DOHH2 (cell line): Measurements from ENCODE around the gene TMTC1.

Experiments used
- H3F3A ChIP-seq: fragments of 200-600 bp; sonication (generic), shearing (Covaris generic); 2 replicates; pipeline ENCODE4 v1.6.0; 2016; ENCODE audit warnings: antibody characterized with exemption, mild to moderate bottlenecking; ENCODE audit not compliant: control insufficient read depth, insufficient read depth
- H3K27ac ChIP-seq: fragments of 200-600 bp; sonication (generic); 2 replicates; pipeline ENCODE4 v1.5.1; 2014; ENCODE audit warnings: low read depth, mild to moderate bottlenecking, low read length, moderate library complexity
- H3K27me3 ChIP-seq: fragments of 200-600 bp; sonication (generic); 2 replicates; pipeline ENCODE4 v1.6.1; 2014; ENCODE audit warnings: mild to moderate bottlenecking, low read length, mixed read lengths; ENCODE audit not compliant: control insufficient read depth
- H3K36me3 ChIP-seq: fragments of 200-600 bp; sonication (generic); 2 replicates; pipeline ENCODE4 v1.6.1; 2014; ENCODE audit warnings: mild to moderate bottlenecking, low read length, moderate library complexity, mixed read lengths; ENCODE audit not compliant: control insufficient read depth
- H3K4me1 ChIP-seq: fragments of 200-600 bp; sonication (generic); 2 replicates; pipeline ENCODE4 v1.6.1; 2014; ENCODE audit warnings: mild to moderate bottlenecking, low read length, mixed read lengths; ENCODE audit not compliant: control insufficient read depth
- H3K4me2 ChIP-seq: fragments of 200-600 bp; sonication (generic); 2 replicates; pipeline ENCODE4 v1.6.0; 2014; ENCODE audit warnings: mild to moderate bottlenecking, low read length, moderate library complexity
- H3K4me3 ChIP-seq: fragments of 200-600 bp; sonication (generic); 2 replicates; pipeline ENCODE4 v1.5.1; 2014; ENCODE audit warnings: mild to moderate bottlenecking, low read length, mixed read lengths
- H3K79me2 ChIP-seq: fragments of 200-600 bp; sonication (generic); 2 replicates; pipeline ENCODE4 v1.6.1; 2014; ENCODE audit warnings: mild to moderate bottlenecking, low read length, mixed read lengths; ENCODE audit not compliant: control insufficient read depth
- H3K9me2 ChIP-seq: fragments of 200-600 bp; sonication (generic); replicated peaks from 2 replicates; pipeline ENCODE4 v1.6.1; 2014; ENCODE audit warnings: mild to moderate bottlenecking, low read length, mixed read lengths; ENCODE audit not compliant: control insufficient read depth
- H3K9me3 ChIP-seq: fragments of 200-600 bp; sonication (generic); 2 replicates; pipeline ENCODE4 v1.6.1; 2014; ENCODE audit warnings: antibody characterized with exemption, low read length, mixed read lengths; ENCODE audit not compliant: control insufficient read depth, insufficient read depth
- H4K20me1 ChIP-seq: fragments of 200-600 bp; sonication (generic); 2 replicates; pipeline ENCODE4 v1.6.0; 2014; ENCODE audit warnings: low read depth, mild to moderate bottlenecking, antibody characterized with exemption, low read length, moderate library complexity; ENCODE audit not compliant: control insufficient read depth, insufficient read depth
- EZH2phosphoT487 ChIP-seq: fragments of 200-600 bp; sonication (generic); IDR thresholded peaks from 2 replicates; pipeline ENCODE4 v1.6.1; 2017; ENCODE audit warnings: borderline replicate concordance, mild to moderate bottlenecking, antibody characterized with exemption, low read length, moderate library complexity, mixed read lengths
- TF ChIP-seq, protein P1 (sequence below): fragments of 200-600 bp; sonication (generic); IDR thresholded peaks from one replicate; pipeline ENCODE4 v1.5.1; 2014; ENCODE audit warnings: antibody characterized with exemption, mild to moderate bottlenecking, low read depth, low read length; ENCODE audit not compliant: poor library complexity, severe bottlenecking

Gene TMTC1

GRCh38 chr12:29674463-29674862, 109.3 kb downstream of the TMTC1 start:
- Histone ChIP-seq H3K4me1 (no peaks in the 10 kb centered on the region), H3K27me3 (no peaks in the 10 kb centered on the region; the same call in 1 of the 2 replicates), H3K27ac (no peak overlapping the region), H3K9me2 (no peaks in the 10 kb centered on the region), H3K4me2 (no peak overlapping the region), H3F3A (no peaks in the 10 kb centered on the region), H4K20me1 (no peaks in the 10 kb centered on the region), H3K79me2 (no peaks in the 10 kb centered on the region), H3K9me3 (no peaks in the 10 kb centered on the region), H3K36me3 (no peaks in the 10 kb centered on the region), H3K4me3 (no peak overlapping the region)
- no peak for TF ChIP-seq EZH2phosphoT487
- TF ChIP-seq, protein P1, sequence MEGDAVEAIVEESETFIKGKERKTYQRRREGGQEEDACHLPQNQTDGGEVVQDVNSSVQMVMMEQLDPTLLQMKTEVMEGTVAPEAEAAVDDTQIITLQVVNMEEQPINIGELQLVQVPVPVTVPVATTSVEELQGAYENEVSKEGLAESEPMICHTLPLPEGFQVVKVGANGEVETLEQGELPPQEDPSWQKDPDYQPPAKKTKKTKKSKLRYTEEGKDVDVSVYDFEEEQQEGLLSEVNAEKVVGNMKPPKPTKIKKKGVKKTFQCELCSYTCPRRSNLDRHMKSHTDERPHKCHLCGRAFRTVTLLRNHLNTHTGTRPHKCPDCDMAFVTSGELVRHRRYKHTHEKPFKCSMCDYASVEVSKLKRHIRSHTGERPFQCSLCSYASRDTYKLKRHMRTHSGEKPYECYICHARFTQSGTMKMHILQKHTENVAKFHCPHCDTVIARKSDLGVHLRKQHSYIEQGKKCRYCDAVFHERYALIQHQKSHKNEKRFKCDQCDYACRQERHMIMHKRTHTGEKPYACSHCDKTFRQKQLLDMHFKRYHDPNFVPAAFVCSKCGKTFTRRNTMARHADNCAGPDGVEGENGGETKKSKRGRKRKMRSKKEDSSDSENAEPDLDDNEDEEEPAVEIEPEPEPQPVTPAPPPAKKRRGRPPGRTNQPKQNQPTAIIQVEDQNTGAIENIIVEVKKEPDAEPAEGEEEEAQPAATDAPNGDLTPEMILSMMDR, result no peak

- no peak overlapping the region for H3K4me3 ChIP-seq
- H3K27me3 ChIP-seq, result no peaks in the 10 kb centered on the region; the same call in 1 of the 2 replicates
- no peaks in the 10 kb centered on the region for H3K9me3 ChIP-seq
- H3K4me1 ChIP-seq, result no peaks in the 10 kb centered on the region
- TF ChIP-seq, protein P1, result no peak
- TF ChIP-seq EZH2phosphoT487, result no peak
- no peaks in the 10 kb centered on the region for H3K9me2 ChIP-seq
- H4K20me1 ChIP-seq, result no peaks in the 10 kb centered on the region
- no peak overlapping the region for H3K4me2 ChIP-seq
- no peaks in the 10 kb centered on the region for H3K36me3 ChIP-seq
- no peaks in the 10 kb centered on the region for H3K79me2 ChIP-seq
- H3F3A ChIP-seq, result no peaks in the 10 kb centered on the region
- no peak overlapping the region for H3K27ac ChIP-seq
Observed at GRCh38 chr12:29673346-29673745, 110.4 kb downstream of the TMTC1 start.

- Histone ChIP-seq H3K27me3 (no peaks in the 10 kb centered on the region), H3K27ac (no peak overlapping the region), H3K9me3 (no peaks in the 10 kb centered on the region), H3K4me3 (no peak overlapping the region), H3K4me2 (no peak overlapping the region), H4K20me1 (no peaks in the 10 kb centered on the region), H3K79me2 (no peaks in the 10 kb centered on the region), H3K9me2 (no peaks in the 10 kb centered on the region), H3K36me3 (no peaks in the 10 kb centered on the region), H3K4me1 (no peaks in the 10 kb centered on the region), H3F3A (no peaks in the 10 kb centered on the region)
- TF ChIP-seq, protein P1, result no peak
- no peak for TF ChIP-seq EZH2phosphoT487
Observed at GRCh38 chr12:29672580-29672979, 111.2 kb downstream of the TMTC1 start.
